ENCODE results near the gene KRT76. TPM values are rescaled to one million over a fixed set of nuclear protein-coding genes. Genes with fewer than 3 reads are reported as not detected.

KRT76 gene
- total RNA-seq, 4 donors from 2014 or later: not detected

DNA sequence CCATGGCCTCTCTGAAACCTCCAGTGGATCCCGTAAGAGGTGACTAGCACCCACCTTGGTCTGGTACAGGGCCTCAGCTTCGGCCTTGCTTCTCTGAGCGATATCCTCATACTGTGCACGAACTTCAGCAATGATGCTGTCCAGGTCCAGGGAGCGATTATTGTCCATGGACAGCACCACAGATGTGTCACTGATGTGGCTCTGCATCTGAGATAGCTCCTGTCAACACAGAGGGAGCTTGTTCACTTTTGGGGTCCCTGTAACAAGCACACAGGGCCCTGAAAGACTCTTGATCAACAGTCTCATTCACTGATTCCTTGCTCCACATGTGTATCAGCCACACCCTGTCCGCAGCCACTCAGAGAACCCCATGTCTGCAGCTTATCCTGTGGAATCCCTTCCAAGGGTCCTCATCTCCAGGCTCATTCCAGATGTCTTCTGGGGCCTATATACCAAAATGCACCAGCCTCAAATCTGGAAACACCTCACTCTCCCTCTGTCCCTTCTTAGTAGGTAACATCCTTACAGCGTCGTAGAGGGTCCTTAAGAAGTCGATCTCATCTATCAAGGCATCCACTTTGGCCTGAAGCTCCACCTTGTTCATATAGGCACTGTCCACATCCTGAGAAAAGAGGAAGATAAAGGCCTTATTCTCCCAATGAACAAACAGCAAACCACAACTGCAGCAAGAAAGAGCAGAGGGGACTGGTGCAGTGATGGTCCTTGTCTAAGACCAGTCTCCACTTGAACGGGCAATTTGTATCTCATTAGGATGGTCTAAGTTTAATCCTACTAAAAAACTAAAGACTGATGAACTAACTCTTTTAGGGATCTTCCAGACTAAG lies 15.3 kb upstream of the KRT76 start:
- H3K27ac ChIP-seq: no peak overlapping the region
- intact Hi-C loops (cut with DNase I; ENCODE audit: low total_unique reads): no loop called here
- H3K9me3 ChIP-seq: no peaks in the 10 kb centered on the region
- in situ Hi-C loops (cut with MboI; ENCODE audit: low sequenced_read_pairs in 4 of 4): no loop called here
- no peaks in the 10 kb centered on the region for H3K4me1 ChIP-seq
- no peak overlapping the region for H3K4me3 ChIP-seq
- TF ChIP-seq, protein P1, sequence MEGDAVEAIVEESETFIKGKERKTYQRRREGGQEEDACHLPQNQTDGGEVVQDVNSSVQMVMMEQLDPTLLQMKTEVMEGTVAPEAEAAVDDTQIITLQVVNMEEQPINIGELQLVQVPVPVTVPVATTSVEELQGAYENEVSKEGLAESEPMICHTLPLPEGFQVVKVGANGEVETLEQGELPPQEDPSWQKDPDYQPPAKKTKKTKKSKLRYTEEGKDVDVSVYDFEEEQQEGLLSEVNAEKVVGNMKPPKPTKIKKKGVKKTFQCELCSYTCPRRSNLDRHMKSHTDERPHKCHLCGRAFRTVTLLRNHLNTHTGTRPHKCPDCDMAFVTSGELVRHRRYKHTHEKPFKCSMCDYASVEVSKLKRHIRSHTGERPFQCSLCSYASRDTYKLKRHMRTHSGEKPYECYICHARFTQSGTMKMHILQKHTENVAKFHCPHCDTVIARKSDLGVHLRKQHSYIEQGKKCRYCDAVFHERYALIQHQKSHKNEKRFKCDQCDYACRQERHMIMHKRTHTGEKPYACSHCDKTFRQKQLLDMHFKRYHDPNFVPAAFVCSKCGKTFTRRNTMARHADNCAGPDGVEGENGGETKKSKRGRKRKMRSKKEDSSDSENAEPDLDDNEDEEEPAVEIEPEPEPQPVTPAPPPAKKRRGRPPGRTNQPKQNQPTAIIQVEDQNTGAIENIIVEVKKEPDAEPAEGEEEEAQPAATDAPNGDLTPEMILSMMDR (IDR thresholded peaks at IDR 0.05 in 4 of 5, conservative IDR thresholded peaks at IDR 0.05 in 1 of 5): no peak
- TF ChIP-seq POLR2A (IDR thresholded peaks at IDR 0.05): no peak
- peaks cover 17 to 22% (median 19%) of the 10 kb centered on the region in 3 donors for H3K27me3 ChIP-seq
- DNase-seq (no peak), ATAC-seq (no peak)
- H3K36me3 ChIP-seq: no peaks in the 10 kb centered on the region

DNA sequence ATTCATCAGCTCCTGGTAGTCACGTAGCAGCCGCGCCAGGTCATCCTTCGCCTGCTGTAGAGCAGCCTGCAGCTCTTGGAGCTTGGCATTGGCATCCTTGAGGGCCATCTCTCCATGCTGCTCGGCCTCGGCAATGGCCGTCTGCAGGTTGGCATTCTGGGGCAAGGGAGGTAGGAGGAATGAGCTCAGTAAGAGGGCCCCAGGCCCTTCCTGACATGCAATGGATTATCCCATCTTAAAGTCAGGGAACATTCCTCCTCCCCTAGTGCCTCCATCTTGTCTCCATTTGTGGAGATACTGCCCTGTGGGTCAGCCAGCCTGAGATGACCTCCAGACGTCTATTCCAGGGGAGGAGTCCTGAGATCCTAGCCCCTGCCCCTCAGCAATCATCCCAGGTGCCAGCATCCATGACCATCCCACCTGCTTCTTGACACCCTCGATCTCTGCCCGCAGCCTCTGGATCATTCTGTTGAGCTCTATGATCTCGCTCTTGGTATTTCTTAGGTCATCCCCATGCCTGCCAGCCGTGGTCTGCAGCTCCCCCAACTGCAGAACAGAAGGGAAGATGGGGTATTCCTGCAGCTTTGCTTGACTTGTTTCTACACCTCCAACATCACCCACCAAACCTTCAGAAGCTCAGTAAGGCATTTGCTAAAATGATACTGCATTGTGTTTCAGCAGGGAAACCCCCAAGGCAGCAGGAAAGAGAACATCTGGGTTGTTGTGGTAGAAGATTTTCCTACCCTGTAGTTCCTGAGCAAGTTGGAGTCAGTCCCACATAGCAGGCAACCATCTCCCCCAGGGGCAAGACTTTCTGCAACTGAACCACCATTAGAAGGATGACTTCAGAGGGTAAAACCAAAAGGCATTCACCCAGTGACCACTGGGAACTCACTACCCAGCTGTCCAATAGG lies 14.4 kb upstream of the KRT76 start:
- ATAC-seq (no peak), DNase-seq (no peak)
- Histone ChIP-seq H3K9me3 (no peaks in the 10 kb centered on the region), H3K4me1 (no peaks in the 10 kb centered on the region), H3K27ac (no peak overlapping the region), H3K36me3 (no peaks in the 10 kb centered on the region), H3K27me3 (peaks cover 17 to 22% (median 19%) of the 10 kb centered on the region in 3 donors), H3K4me3 (no peak overlapping the region)
- no peak for TF ChIP-seq POLR2A (IDR thresholded peaks at IDR 0.05)
- TF ChIP-seq, protein P1 (IDR thresholded peaks at IDR 0.05 in 4 of 5, conservative IDR thresholded peaks at IDR 0.05 in 1 of 5): no peak
- in situ Hi-C loops (cut with MboI; ENCODE audit: low sequenced_read_pairs in 4 of 4): no loop called here
- intact Hi-C loops (cut with DNase I; ENCODE audit: low total_unique reads): no loop called here

DNA sequence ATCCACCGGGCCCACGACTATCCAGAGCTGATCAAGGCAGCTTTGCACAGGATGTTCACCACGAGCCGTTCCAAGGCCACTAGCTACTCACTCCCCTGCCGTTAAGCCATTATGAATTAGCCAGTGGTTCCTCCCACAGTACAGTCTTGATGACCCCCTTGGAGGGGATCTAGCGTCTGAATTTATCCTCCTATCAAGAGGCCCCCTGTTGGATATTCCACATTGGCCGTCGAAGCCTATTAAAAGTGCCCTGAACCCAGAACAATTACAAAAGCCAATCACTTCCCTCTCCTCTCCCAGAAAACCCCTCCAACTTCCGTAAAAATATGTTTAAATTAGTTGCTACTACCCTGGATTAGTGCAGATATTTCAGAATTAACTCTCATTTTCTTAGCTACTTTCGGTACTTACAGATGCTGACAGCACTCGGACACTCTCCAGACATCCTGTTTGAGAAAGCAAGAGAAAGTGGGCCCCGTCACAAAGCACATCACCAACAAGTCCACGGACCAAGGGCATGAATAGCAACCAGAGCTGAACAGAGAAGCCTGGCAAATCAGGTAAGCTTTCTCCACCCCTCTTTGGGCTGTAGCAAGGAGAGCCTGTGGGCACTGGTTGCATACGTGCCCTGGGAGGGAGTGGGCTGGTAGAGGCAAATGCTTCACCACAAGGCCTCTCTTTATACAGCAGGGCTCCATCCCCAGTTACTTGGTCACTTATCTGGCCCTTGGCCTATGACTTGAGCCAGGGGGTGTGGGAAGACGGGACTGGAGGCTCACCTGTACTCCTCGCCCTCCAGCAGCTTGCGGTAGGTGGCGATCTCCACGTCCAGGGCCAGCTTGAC lies 13.5 kb upstream of the KRT76 start:
- H3K4me1 ChIP-seq: no peaks in the 10 kb centered on the region
- TF ChIP-seq POLR2A (IDR thresholded peaks at IDR 0.05): no peak
- TF ChIP-seq, protein P1 (IDR thresholded peaks at IDR 0.05 in 4 of 5, conservative IDR thresholded peaks at IDR 0.05 in 1 of 5): no peak
- no peak for ATAC-seq
- in situ Hi-C loops (cut with MboI; ENCODE audit: low sequenced_read_pairs in 4 of 4): no loop called here
- H3K9me3 ChIP-seq: no peaks in the 10 kb centered on the region
- H3K27me3 ChIP-seq: peaks cover 17 to 22% (median 19%) of the 10 kb centered on the region in 3 donors
- intact Hi-C loops (cut with DNase I; ENCODE audit: low total_unique reads): no loop called here
- H3K36me3 ChIP-seq: no peaks in the 10 kb centered on the region
- no peak for DNase-seq
- H3K27ac ChIP-seq: no peak overlapping the region
- no peak overlapping the region for H3K4me3 ChIP-seq

DNA sequence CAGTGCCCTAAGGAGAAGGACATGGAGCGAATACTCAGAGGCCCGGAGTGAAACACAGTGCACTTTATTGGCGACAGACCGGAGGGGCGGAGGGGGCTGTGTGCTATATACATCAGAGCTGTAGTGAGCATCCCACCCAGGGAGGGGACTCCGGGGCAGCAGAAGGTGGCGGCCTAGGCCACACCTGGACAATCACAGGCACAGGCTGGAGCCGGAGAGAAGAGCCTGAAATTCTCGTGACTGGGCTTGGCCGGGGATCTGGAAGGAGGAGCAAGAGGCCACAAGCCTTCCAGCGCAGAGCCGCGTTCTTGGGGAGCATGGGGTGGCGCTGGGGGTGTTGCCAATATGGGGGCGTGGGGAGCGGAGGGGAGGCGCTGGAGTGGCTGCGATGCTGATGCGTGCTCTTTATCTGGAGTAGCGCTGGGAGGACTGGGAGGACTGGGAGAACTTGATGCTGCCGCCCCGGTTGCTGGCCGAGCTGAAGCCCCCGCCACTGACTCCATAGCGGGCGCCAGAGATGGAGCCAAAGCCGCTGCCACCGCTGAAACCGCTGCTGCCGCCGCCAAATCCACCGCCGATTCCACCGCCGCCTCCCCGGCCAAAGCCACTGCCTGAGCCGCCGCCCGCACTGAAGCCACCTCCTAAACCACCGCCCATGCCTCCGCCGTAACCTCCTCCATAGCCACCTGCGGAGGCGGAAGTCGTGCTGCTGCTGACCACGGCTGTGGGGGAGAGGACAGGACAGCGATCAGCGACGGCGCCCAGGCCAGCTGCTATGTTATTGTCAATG lies 12.7 kb upstream of the KRT76 start:
- no peaks in the 10 kb centered on the region for H3K36me3 ChIP-seq
- H3K27ac ChIP-seq: no peak overlapping the region
- H3K27me3 ChIP-seq: peaks cover 19 to 22% (median 22%) of the 10 kb centered on the region in 3 donors
- no peak for DNase-seq
- in situ Hi-C loops (cut with MboI; ENCODE audit: low sequenced_read_pairs in 4 of 4) (no loop called here), intact Hi-C loops (cut with DNase I; ENCODE audit: low total_unique reads) (no loop called here)
- H3K4me1 ChIP-seq: no peaks in the 10 kb centered on the region
- H3K9me3 ChIP-seq: no peaks in the 10 kb centered on the region
- TF ChIP-seq, protein P1 (IDR thresholded peaks at IDR 0.05 in 4 of 5, conservative IDR thresholded peaks at IDR 0.05 in 1 of 5): no peak
- no peak for TF ChIP-seq POLR2A (IDR thresholded peaks at IDR 0.05)
- ATAC-seq: no peak
- H3K4me3 ChIP-seq: no peak overlapping the region

All from gastrocnemius medialis (tissue), 4 donors.